Smooth muscle cell (in vitro differentiated cells): Measurements from ENCODE around the gene C9orf153. TPM values are rescaled to one million over a fixed set of nuclear protein-coding genes. Genes with fewer than 3 reads are reported as not detected.

Source experiments
- DNase-seq: peaks from one replicate; lab custom pipeline; 2025; ENCODE audit not compliant: unreplicated experiment; lab: John Stamatoyannopoulos, UW
- H2AFZ ChIP-seq: fragments of 200-600 bp; sonication (generic); 2 replicates; pipeline ENCODE4 v1.6.0; 2016; ENCODE audit warnings: antibody characterized with exemption, low read depth, mild to moderate bottlenecking
- H3F3A ChIP-seq: fragments of 200-600 bp; sonication (generic); 2 replicates; pipeline ENCODE4 v1.6.0; 2017; ENCODE audit warnings: antibody characterized with exemption, low read depth
- H3K27ac ChIP-seq: fragments of 200-600 bp; sonication (generic); 2 replicates; pipeline ENCODE4 v1.5.1; 2016; ENCODE audit warnings: low read depth, mild to moderate bottlenecking
- H3K27me3 ChIP-seq: fragments of 200-600 bp; sonication (generic); 2 replicates; pipeline ENCODE4 v1.6.1; 2016; ENCODE audit warnings: low read depth, mild to moderate bottlenecking
- H3K36me3 ChIP-seq: fragments of 200-600 bp; sonication (generic); 2 replicates; pipeline ENCODE4 v1.5.1; 2016; ENCODE audit warnings: low read depth
- H3K4me1 ChIP-seq: fragments of 200-600 bp; sonication (generic); 2 replicates; pipeline ENCODE4 v1.5.1; 2016; ENCODE audit warnings: low read depth
- H3K4me2 ChIP-seq: fragments of 200-600 bp; sonication (generic); 2 replicates; pipeline ENCODE4 v1.6.0; 2016; ENCODE audit warnings: mild to moderate bottlenecking
- H3K4me3 ChIP-seq: fragments of 200-600 bp; sonication (generic); 2 replicates; pipeline ENCODE4 v1.5.1; 2016; ENCODE audit warnings: mild to moderate bottlenecking
- H3K79me2 ChIP-seq: fragments of 200-600 bp; sonication (generic); 2 replicates; pipeline ENCODE4 v1.6.0; 2016; ENCODE audit warnings: low read depth, mild to moderate bottlenecking
- H3K9ac ChIP-seq: fragments of 200-600 bp; sonication (generic); 2 replicates; pipeline ENCODE4 v1.6.0; 2016; ENCODE audit warnings: low read depth
- H3K9me3 ChIP-seq: fragments of 200-600 bp; sonication (generic); replicated peaks from 2 replicates; pipeline ENCODE4 v1.5.1; 2016; ENCODE audit warnings: low read depth
- H4K20me1 ChIP-seq: fragments of 200-600 bp; sonication (generic); 2 replicates; pipeline ENCODE4 v1.6.0; 2016; ENCODE audit warnings: low read depth
- CTCF ChIP-seq: fragments of 200-600 bp; sonication (generic); IDR thresholded peaks from 2 replicates; pipeline ENCODE4 v1.5.1; 2017; ENCODE audit warnings: borderline replicate concordance, mild to moderate bottlenecking, antibody characterized with exemption; ENCODE audit not compliant: insufficient read depth, poor library complexity, severe bottlenecking
- WGBS: methylation state at CpG from one replicate; pipeline ENCODE4 v1.1.7; 2016; ENCODE audit warnings: low lambda C conversion rate; 5-methylcytosine and 5-hydroxymethylcytosine counted together
- polyA plus RNA-seq: library from polyadenylated mRNA; unstranded; fragments of >200 nt; fragmentation: Nextera tagmentation; extraction: Ambion mirVana; gene quantifications from 2 replicates; pipeline ENCODE4 v1.2.1, GENCODE V29; 2016
- total RNA-seq: library from RNA; depleted of rRNA; stranded (reverse); fragments of >200 nt; gene quantifications from 2 replicates; pipeline ENCODE4 v1.2.3, GENCODE V29; 2014

Gene C9orf153
- total RNA-seq (0.63 and 1.1 TPM in 2 replicates), polyA plus RNA-seq (0.69 TPM in 1 of 2 replicates, not detected in the other)

GRCh38 chr9:86259557-86259956, at the start of gene C9orf153:
TSS of gene C9orf153 (minus strand) at chr9:86259657. CDS start at chr9:86229603, 30,054 bp downstream.
- no peaks in the 10 kb centered on the region for H3K4me1 ChIP-seq
- H3K36me3 ChIP-seq, result no peaks in the 10 kb centered on the region
- no peak within 1 kb of the TSS for H3K9ac ChIP-seq
- 87% methylated on average over 8 of the region's 8 CpGs for WGBS
- TF ChIP-seq CTCF, result no peak
- no peak within 1 kb of the TSS for H3K27ac ChIP-seq
- no peaks in the 10 kb centered on the region for H3K27me3 ChIP-seq
- H3K4me3 ChIP-seq, result no peak within 1 kb of the TSS
- no peaks in the 10 kb centered on the region for H3K79me2 ChIP-seq
- no peaks in the 10 kb centered on the region for H3K9me3 ChIP-seq
- no peaks in the 10 kb centered on the region for H4K20me1 ChIP-seq
- no peak within 1 kb of the TSS for H2AFZ ChIP-seq
- H3F3A ChIP-seq, result no peaks in the 10 kb centered on the region
- H3K4me2 ChIP-seq, result no peak within 1 kb of the TSS
- DNase-seq, result no peak

GRCh38 chr9:86308687-86309086, 49.2 kb upstream of the C9orf153 start:
- Histone ChIP-seq H2AFZ (no peak overlapping the region), H3K4me2 (no peak overlapping the region), H3K79me2 (no peaks in the 10 kb centered on the region), H3K27me3 (no peaks in the 10 kb centered on the region), H3K9me3 (no peaks in the 10 kb centered on the region), H3F3A (no peaks in the 10 kb centered on the region), H3K27ac (no peak overlapping the region), H3K4me3 (no peak overlapping the region), H3K9ac (no peak overlapping the region), H3K36me3 (peaks cover 58% of the 10 kb centered on the region), H4K20me1 (peaks cover 4% of the 10 kb centered on the region), H3K4me1 (peaks cover 5% of the 10 kb centered on the region)
- TF ChIP-seq CTCF, result no peak
- no peak for DNase-seq
- 96% methylated on average over 1 of the region's 1 CpG for WGBS

GRCh38 chr9:86304236-86304730, 44.8 kb upstream of the C9orf153 start:
- 68% methylated on average over 3 of the region's 3 CpGs for WGBS
- DNase-seq, result no peak

More at GRCh38 chr9:86304236-86304730, 44.8 kb upstream of the C9orf153 start:
- Histone ChIP-seq H3K9me3 (no peaks in the 10 kb centered on the region), H3K36me3 (peaks cover 59% of the 10 kb centered on the region), H3K27ac (no peak overlapping the region), H3K4me2 (no peak overlapping the region), H3F3A (no peaks in the 10 kb centered on the region), H3K4me3 (no peak overlapping the region), H3K4me1 (peaks cover 8% of the 10 kb centered on the region), H3K27me3 (no peaks in the 10 kb centered on the region), H4K20me1 (peaks cover 8% of the 10 kb centered on the region), H3K79me2 (no peaks in the 10 kb centered on the region), H2AFZ (no peak overlapping the region), H3K9ac (no peak overlapping the region)
- TF ChIP-seq CTCF, result no peak
